Activated CD8-positive, alpha-beta memory T cell treated with anti-CD3 and anti-CD28 coated beads, Interleukin-2, amount 50 U/mL, for 1 hour (primary cell): Measurements from ENCODE around the gene ETS2.
"Not testable (repeated sequence)": the region's sequence is repeated elsewhere in the genome, so short reads cannot be mapped to it uniquely, and the experiment has no call there.

ENCODE experiments used
- DNase-seq: peaks from one replicate; pipeline ENCODE4 v3.0.0-alpha.2; 2020; ENCODE audit errors: extremely low read depth

Gene ETS2

DNA sequence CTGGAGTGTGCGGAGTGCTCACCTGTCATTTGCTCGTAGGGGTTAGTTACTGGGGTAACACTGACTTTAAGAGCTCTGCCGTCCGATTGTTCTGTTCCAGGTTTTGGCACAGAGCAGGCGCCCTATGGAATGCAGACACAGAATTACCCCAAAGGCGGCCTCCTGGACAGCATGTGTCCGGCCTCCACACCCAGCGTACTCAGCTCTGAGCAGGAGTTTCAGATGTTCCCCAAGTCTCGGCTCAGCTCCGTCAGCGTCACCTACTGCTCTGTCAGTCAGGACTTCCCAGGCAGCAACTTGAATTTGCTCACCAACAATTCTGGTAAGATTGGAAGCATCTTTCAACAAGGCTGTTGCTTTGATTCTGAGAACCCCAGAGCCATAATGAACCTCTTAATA, 12.6 kb downstream of the ETS2 start:
- DNase-seq: no peak

DNA sequence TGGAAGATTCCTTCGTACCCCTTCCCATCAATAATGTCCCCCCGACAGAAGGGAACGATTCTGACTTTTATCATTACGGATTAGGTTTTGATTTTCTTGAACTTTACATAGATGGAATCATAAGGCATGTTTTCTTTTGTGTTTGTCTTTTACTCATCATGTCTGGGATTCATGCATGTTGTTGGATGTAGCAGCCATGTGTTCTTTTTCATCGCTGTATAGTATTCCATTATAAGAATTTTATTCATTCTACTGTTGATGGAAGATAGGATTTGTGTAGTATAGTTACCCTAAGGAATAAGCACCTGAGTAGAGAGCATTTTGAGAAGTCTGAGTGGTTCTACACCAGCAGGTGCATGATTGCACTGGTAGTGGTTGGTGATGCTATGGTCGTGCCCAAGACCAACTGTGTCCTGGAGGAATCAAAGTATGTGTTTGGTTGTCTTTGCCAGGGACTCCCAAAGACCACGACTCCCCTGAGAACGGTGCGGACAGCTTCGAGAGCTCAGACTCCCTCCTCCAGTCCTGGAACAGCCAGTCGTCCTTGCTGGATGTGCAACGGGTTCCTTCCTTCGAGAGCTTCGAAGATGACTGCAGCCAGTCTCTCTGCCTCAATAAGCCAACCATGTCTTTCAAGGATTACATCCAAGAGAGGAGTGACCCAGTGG, 13.5 kb downstream of the ETS2 start:
- no peak for DNase-seq

DNA sequence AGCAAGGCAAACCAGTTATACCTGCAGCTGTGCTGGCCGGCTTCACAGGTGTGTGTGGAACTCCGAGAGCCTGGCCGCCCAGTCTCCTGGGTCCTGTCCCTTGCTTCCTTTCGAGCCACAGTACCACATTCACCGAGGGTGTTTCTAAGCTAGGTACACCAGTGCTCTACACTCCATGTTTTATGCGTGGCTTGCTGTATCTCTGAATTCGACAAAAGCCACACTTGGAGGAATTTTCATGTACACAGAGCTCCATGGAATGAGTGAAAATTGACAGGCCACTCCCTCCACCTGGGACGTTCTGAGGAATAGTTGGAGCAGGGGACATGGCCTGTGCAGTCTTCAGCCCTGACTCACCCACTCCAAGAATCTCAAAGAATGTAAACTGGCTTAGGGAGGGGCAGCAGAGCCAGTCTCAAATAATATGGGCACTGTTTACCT, 14.0 kb downstream of the ETS2 start:
- no peak for DNase-seq

DNA sequence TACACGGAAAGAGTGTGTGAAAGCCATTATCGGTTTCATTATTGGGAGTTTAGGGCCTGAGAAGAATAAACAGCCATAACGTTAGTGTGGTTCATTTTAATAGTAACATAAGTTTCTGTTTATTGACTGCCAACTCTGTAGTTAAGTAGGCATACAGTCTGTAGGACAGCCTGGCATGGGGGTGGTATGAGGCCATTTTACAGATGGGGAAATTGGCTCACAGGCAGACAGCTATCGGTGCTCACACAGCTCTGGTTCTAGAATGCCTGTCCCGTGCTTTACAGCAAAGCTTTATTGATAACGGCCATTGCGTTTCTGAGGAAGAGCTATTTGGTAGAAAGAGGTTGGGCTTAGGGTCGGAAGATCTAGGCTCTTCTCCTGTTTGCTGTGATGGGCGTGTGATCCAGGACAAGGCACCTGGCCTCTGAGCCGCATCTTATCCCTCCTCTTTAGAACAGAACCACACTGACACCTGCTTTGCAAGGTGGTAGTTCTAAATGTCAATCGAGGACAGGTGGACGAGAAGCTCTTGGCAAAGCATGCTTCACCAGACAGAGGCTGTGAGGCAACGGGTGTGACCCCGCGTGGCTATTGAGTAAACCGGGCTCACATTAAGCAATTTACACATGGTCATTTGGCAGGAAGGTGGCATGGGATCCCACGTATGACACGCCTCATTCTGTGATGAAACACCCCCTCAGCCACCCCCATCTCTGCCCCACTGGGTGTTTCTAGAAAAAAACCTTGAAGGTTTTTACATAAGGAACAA, 14.9 kb downstream of the ETS2 start:
- DNase-seq: no peak

DNA sequence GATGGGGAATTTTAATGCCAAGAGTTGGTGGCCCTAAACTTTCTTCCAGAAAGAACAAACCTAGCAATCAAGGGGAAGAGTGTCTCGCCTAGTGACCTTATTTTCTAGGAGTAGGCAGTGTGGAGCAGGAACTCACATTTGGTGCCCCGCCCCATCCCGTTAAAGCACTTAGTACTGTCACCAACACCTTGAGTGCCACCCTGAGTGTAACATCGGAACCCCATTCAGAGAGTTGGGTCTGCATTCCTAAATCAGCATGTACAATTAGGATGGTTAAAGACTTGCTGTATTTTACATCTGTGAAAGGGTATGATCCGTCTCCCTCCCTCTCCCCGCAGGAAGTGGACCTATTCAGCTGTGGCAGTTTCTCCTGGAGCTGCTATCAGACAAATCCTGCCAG, 15.5 kb downstream of the ETS2 start:
- DNase-seq: no peak

DNA sequence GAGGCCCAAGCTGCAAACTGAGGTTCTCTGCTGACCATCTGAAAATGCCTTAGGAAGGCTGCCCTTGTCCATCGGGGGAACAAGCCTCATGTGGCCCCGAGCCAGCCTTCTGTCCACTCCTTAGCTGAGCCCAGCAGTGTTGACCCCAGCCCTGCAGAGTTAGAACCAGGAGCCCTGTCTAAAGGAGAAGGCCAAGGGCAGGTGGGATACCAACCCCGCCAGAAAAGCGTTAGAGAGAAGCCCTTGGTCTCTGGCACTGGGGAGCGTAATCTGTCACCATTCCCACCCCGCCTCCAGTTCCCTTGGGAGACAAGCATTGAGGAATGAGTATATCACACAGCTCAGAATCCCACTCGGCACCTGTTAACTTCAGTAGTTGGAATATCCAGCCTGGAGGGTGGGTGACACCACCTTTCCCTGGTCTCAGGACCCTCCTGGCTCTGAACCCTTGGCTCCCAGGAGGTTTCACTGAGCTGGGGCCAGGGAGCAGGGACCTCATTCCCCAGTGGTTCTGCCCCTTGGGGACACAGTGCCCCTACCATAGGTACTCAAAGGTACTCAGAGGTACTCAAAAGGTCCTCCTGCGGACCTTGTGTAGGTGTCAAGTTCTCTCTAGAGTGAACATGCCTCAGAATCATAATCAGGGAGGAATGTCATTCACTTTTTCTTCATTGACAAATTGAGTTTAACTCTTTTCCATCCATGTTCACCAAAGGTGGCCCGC, 16.4 kb downstream of the ETS2 start:
- DNase-seq: no peak

DNA sequence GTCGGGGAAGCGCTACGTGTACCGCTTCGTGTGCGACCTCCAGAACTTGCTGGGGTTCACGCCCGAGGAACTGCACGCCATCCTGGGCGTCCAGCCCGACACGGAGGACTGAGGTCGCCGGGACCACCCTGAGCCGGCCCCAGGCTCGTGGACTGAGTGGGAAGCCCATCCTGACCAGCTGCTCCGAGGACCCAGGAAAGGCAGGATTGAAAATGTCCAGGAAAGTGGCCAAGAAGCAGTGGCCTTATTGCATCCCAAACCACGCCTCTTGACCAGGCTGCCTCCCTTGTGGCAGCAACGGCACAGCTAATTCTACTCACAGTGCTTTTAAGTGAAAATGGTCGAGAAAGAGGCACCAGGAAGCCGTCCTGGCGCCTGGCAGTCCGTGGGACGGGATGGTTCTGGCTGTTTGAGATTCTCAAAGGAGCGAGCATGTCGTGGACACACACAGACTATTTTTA, 17.1 kb downstream of the ETS2 start:
- no peak for DNase-seq

DNA sequence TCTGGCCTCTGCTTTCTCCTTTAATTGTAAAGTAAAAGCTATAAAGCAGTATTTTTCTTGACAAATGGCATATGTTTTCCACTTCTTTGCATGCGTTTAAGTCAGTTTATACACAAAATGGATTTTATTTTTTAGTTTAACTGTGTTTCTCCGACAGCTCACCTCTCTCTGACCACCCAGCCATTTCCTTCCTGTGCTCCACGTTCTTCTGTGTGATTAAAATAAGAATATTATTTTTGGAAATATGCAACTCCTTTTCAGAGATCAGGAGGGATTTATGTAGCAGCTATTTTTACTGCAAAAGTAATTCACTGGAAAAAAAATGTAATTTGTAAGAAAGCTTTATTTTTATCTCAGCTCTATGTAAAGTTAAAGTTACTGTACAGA, 18.0 kb downstream of the ETS2 start:
- DNase-seq: no peak

DNA sequence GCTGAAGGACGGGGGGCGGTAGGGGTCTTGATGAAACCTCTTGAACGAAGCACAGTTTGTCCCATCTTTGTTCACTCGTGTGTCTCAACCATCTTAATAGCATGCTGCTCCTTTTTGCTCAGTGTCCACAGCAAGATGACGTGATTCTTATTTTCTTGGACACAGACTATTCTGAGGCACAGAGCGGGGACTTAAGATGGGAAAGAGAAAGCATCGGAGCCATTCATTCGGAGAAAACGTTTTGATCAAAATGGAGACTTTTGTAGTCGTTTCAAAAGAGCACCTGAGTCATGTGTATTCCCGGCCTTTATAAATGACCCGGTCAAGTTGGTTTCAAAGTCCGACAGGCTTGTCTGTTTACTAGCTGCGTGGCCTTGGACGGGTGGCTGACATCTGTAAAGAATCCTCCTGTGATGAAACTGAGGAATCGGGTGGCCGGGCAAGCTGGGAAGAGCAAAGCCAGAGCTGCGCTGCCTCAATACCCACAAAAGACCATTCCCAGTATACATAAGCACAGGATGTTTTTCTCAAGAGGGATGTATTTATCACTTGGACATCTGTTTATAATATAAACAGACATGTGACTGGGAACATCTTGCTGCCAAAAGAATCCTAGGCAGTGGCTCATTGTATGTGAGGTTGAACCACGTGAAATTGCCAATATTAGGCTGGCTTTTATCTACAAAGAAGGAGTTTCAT, 18.5 kb downstream of the ETS2 start:
- DNase-seq: no peak

DNA sequence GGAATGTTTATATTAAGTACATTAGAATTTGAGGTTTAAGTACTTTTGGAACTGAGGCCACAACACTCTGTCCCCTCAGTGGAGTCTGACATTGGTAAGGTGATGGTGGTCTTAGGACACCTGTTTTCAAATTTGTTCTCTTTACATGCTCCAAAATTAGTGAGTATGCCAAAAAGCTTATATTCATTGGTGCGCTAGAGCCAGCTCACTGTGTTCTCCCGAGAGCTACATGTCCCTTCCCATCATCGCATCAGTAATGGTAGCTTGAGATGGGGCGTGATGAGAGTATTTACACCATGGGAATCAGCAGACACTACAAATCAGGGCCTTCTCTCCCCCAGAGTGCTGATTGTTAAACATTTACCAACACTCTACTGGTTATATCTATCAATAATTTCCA, 19.5 kb downstream of the ETS2 start:
- no peak for DNase-seq

DNA sequence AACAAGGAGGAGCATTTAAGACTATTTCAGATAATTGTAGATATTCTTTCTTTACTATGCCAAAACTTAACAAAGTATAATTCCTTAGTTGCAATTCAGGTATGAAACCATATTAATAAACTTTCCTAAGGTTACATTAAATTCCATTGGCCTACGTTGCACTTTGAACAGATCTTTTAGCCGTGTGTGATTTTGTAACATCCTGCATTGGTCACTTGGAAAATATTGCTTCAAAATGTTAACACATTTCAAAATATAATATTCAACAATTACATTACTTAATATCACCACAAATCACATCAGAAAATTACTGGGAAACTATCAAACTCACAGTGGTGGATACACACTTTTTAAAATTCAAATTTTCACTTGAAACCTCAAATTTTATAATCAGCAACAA, 20.2 kb downstream of the ETS2 start:
- DNase-seq: no peak

DNA sequence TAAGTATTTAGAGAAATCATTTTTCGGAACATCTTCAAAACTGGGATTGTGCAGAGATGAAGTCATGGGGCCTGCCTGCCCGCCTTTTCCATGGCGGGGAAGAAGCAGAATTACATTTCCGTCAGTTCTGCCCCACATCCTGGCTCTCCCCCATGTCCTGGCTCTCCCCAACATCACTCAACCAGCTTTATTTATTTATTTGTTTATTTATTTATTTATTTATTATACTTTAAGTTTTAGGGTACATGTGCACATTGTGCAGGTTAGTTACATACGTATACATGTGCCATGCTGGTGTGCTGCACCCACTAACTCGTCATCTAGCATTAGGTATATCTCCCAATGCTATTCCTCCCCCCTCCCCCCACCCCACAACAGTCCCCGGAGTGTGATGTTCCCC, 22.4 kb downstream of the ETS2 start:
- not testable (repeated sequence) for DNase-seq

DNA sequence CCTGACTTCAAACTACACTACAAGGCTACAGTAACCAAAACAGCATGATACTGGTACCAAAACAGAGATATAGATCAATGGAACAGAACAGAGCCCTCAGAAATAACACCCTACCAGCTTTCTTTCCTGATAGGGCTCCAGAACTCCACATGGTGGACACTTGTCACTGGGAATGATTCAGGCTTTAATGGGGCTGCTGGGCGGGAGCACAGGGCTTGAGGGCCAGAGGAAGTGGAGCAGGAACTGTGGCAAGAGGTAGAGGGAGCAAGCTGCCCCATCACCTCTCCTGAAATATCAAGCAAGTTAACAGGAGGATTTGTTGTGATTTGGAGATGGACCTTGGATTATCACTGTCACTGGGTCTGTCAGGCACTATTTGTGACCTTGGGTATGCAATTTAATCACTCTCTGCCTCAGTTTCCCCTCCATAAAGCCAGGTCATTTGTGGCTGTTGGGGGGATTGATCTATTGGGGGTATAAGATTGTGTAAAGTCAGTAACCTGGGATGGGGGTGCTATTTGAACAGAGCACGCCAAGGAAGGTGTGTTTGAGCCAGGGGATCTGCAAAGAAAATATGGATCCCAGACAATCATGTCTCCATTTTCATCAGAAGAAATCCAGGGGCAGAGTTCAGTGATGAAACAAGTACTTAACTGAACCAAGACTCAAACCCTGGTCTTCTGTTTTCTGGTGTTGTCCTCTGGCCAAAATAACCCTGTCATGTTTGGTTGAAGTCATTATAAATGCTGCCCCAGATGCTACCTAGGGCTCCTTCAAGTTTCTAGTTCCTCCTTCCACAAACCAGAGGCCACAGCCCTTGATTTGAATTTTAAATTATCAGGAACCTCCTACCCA, 25.2 kb downstream of the ETS2 start:
- DNase-seq: no peak

DNA sequence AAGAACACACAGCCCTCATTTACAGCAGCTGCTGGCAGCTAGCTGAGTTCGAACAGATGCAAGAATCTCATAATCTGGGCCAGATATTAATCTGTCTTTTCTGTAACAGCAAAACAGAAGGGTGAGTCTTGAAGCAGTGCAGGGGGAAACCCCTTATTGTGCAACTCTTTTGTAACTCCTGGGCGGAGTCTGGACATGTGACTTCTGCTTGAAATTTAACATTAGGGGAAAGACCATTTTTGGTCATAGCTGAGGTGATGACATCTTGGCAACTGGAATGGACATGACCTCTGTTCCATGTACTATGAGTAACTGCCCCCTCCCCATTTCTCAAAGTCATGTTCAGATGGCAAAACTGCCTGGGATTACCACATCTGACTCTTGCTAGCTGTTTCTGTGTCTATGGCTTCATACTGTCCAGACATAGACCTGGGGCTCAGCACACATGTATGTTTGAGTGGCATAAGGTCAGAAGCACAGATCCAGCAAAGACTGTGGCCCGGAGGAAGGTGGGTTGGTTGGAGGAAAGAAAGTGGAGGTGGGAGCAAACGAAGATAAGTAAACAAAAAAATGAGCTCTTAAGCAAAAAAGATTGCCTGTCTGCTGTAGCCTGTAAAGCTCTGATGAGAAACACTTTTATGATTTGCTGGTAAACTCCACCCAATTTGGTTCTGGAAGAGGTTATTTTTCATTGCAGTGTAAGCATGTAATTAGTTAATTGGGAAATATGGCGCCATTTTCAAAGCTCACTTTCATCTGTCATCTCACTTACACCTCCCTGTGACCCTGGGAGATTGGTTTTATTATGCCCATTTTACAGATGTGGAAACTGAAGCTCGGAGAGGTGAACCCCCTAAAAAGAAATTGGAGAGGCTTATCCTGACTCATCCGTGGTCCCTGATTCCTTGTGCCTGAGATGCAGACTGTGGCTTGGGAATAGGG, 26.1 kb downstream of the ETS2 start:
- DNase-seq: no peak

DNA sequence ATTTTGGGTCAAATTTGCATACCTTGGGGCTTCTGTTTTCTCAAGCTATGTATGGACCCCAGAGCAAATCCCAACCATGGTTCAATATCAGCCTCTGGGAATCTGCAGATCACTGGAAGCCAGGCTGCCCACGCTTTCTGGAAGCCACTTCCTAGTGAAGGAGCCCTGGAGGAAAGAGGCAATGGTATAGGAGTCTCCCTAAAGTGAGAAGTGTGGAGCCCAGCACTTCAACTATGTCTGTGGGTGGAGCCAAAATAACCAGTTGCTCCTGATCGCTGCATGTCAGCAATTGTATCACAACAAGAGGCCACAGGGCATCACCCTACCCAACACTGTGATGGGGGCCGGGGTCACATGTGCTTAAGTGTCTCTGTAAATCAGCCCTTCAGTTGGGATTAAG, 26.9 kb downstream of the ETS2 start:
- DNase-seq: no peak

DNA sequence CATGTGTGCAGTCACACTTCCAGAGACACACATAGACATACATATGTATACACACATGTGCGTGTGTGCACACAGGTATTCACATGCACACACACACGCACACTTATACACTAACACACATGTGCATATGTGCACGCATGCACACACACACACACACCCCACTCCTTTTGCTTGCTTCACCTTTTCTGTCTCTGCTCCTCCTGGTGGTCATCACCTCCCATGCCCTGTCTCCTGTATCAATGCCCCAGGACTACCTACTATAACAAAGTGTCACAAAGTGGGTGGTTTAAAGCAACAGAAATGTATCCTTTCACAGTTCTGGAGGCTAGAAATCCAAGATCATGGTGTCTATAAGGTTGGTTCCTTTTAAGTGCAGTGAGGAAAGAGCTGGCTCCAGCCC, 27.4 kb downstream of the ETS2 start:
- no peak for DNase-seq

DNA sequence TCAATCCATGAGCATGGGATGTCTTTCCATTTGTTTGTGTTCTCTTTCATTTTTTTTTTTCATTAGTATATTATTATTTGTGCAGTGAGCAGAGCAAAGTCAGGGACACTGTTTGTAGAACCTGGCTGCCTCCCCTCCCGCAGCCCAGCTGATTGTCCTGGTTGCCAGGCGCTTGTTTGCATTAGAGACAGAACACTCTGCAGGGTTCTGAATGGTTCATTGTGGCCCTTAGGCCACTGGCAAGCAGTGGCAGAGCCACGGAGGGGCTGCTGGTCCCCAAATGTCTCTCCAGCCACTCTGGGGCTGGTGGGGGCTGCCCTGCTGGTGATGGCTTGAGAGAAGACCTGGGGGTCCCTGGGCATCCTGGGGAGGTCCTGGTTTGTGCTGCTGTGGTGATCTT, 29.0 kb downstream of the ETS2 start:
- no peak for DNase-seq

DNA sequence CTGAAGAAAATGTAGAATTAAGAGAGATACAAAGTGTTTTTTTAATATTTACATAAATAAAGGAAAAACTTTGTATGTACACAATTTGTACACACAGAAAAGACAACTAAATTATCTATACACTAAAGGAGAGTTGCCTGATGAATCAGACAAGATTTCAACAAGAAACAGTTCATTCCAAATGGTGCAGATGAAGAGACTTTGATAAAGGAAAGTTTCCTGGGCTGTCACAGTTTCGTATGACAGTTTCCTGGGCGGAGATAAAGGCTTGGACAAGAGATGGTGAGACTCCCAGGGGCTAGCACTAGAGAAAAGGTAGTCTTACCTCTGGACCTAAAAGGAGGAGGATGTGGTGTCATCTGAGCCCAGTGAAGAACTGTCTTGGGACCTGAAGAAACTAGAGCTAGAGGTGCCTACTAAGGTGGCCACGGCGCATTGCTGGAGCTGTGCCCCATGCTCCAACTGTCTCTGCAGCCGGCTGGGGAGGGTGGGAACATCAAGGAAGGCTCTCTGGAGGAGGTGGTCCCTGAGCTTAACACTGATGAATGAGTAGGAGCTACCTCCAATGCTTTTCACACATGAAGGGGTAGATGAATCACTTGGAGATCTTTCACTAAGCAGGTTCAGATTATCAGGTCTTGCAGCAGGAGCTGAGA, 32.2 kb downstream of the ETS2 start:
- DNase-seq: no peak

DNA sequence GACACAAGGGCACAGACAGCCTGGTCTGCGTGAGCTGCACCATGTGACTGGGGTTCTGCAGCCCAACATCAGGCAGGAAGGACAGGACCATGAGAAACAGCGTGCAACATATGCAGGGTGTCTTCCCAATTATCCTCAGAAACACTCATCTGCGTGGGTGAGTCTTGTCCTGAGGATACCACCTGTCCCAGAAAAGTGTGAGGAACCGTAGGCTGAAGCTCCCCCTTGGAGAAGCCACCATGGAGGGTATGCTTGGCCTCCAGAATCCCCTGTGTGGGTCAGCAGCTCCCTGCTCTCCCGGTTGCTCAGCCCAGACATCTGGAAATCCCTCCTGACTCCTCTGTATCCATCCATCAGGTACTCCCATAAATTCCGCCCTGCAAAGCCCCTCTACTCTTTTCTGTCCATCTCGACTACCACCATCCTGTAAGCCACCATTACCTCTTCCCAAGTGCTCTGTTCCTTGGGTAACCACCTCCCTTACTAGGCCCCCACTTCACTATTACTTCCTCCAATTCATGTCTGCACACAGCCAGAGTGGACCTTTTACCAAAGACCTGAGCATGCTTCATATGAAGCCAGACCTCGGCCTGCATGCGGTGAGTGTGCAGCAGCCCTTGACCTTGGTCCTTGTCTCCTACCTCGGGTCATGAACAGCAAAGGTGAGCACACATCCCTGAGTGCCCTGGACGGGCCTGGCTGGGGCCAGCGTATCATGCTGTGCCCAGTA, 33.0 kb downstream of the ETS2 start:
- DNase-seq: no peak
